Trophoblast cell (in vitro differentiated cells and primary cell): Measurements from ENCODE around the gene ZSWIM7.
A peak's percentile ranks its signal among the peaks of the same experiment; 100 is the strongest.

ENCODE experiments used
- DNase-seq, 2 donors: peaks; one replicate each; pipeline ENCODE4 v3.0.0-alpha.2; 2016
- H2AFZ ChIP-seq: 2 replicates; pipeline ENCODE4 v1.6.1; 2013; ENCODE audit warnings: low read length, moderate library complexity, mild to moderate bottlenecking; ENCODE audit not compliant: insufficient read depth, poor library complexity
- H2AK5ac ChIP-seq: 2 replicates; pipeline ENCODE4 v1.6.1; 2013; ENCODE audit warnings: mild to moderate bottlenecking, low read length
- H2BK120ac ChIP-seq: 2 replicates; pipeline ENCODE4 v1.6.1; 2013; ENCODE audit warnings: low read length, mild to moderate bottlenecking, moderate library complexity; ENCODE audit not compliant: insufficient read depth, poor library complexity
- H2BK12ac ChIP-seq: 2 replicates; pipeline ENCODE4 v1.6.1; 2013; ENCODE audit warnings: mild to moderate bottlenecking, low read length, moderate library complexity
- H2BK5ac ChIP-seq: 2 replicates; pipeline ENCODE4 v1.6.1; 2013; ENCODE audit warnings: low read length, low read depth, moderate library complexity, mild to moderate bottlenecking; ENCODE audit not compliant: poor library complexity
- H3K14ac ChIP-seq: 2 replicates; pipeline ENCODE4 v1.6.1; 2013; ENCODE audit warnings: mild to moderate bottlenecking, low read length
- H3K18ac ChIP-seq: 2 replicates; pipeline ENCODE4 v1.6.1; 2013; ENCODE audit warnings: mild to moderate bottlenecking, low read length
- H3K23ac ChIP-seq: 2 replicates; pipeline ENCODE4 v1.6.1; 2013; ENCODE audit warnings: low read length
- H3K27ac ChIP-seq: 2 replicates; pipeline ENCODE4 v1.5.1; 2013; ENCODE audit warnings: low read depth, mild to moderate bottlenecking, inconsistent platforms, low read length, moderate library complexity
- H3K27me3 ChIP-seq: 2 replicates; pipeline ENCODE4 v1.6.1; 2013; ENCODE audit warnings: inconsistent platforms, mild to moderate bottlenecking, low read length, moderate library complexity; ENCODE audit not compliant: insufficient read depth
- H3K36me3 ChIP-seq, 2 experiments: 1 replicate in 1 of 2; 2 replicates in 1 of 2; pipeline ENCODE4 v1.6.1; 2013; ENCODE audit warnings: low read length in 2 of 2, mild to moderate bottlenecking in 2 of 2, moderate library complexity in 1 of 2; ENCODE audit not compliant: insufficient read depth in 2 of 2, control insufficient read depth in 1 of 2
- H3K4ac ChIP-seq: 2 replicates; pipeline ENCODE4 v1.6.1; 2013; ENCODE audit warnings: low read depth, mild to moderate bottlenecking, low read length, moderate library complexity
- H3K4me1 ChIP-seq, 2 experiments: 1 replicate in 1 of 2; 2 replicates in 1 of 2; pipeline ENCODE4 v1.6.1; 2013; ENCODE audit warnings: low read length in 2 of 2, mild to moderate bottlenecking in 2 of 2, moderate library complexity in 1 of 2; ENCODE audit not compliant: insufficient read depth in 2 of 2, control insufficient read depth in 1 of 2
- H3K4me2 ChIP-seq: 2 replicates; pipeline ENCODE4 v1.6.1; 2013; ENCODE audit warnings: inconsistent platforms, mild to moderate bottlenecking, low read length, moderate library complexity
- H3K4me3 ChIP-seq: 2 replicates; pipeline ENCODE4 v1.5.1; 2013; ENCODE audit warnings: mild to moderate bottlenecking, low read depth, low read length, inconsistent platforms
- H3K79me1 ChIP-seq: one replicate; pipeline ENCODE4 v1.6.1; 2013; ENCODE audit warnings: low read length
- H3K79me2 ChIP-seq: 2 replicates; pipeline ENCODE4 v1.6.1; 2013; ENCODE audit warnings: low read length, mild to moderate bottlenecking; ENCODE audit not compliant: control insufficient read depth, insufficient read depth, poor library complexity
- H3K9ac ChIP-seq: 2 replicates; pipeline ENCODE4 v1.6.1; 2013; ENCODE audit warnings: mild to moderate bottlenecking, low read length
- H3K9me3 ChIP-seq: 2 replicates; pipeline ENCODE4 v1.6.1; 2013; ENCODE audit warnings: low read depth, mild to moderate bottlenecking, control low read depth, inconsistent platforms, low read length; ENCODE audit not compliant: insufficient read depth
- H4K12ac ChIP-seq: 2 replicates; pipeline ENCODE4 v1.6.1; 2013; ENCODE audit warnings: low read depth, mild to moderate bottlenecking, low read length, moderate library complexity
- H4K8ac ChIP-seq: 2 replicates; pipeline ENCODE4 v1.6.1; 2013; ENCODE audit warnings: low read depth, mild to moderate bottlenecking, low read length, moderate library complexity
- H4K91ac ChIP-seq: one replicate; pipeline ENCODE4 v1.6.1; 2013; ENCODE audit warnings: low read depth, mild to moderate bottlenecking, low read length, moderate library complexity
- WGBS: extraction: QIAGEN DNeasy Blood & Tissue Kit; methylation state at CpG from one replicate; pipeline ENCODE4 v1.1.7; 2013; ENCODE audit warnings: missing lambda C conversion rate; ENCODE audit not compliant: insufficient read length, insufficient coverage; ENCODE audit errors: extremely low coverage; 5-methylcytosine and 5-hydroxymethylcytosine counted together

The ZSWIM7 gene

DNA sequence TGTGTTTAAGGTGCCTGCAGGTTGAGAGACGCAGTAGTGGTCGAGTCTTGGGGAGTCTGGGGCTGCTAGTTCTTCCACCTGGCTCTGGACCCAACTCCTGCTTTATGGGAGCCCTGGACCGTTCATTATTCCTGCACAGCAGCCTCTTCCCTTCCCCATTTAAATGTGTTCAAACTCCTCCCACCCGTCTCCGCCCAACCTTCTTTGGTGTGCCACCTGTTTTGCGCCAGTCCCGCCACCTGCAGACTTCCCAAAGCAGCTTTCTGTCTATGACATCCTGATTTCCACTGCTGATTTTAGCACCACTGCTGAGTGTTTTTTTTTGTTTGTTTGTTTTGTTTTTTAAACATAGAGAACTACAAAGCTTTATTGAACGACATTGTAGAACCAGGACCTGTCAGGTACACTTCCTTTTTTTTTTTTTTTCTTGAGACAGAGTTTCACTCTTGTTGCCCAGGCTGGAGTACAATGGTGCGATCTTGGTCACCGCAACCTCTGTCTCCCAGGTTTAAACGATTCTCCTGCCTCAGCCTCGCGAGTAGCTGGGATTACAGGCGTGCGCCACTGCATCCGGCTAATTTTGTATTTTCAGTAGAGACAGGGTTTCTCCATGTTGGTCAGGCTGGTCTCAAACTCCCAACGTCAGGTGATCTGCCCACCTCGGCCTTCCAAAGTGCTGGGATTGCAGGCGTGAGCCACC is 41.7 kb downstream of the ZSWIM7 start:
- no peaks in the 10 kb centered on the region for H3K79me2 ChIP-seq
- no peak overlapping the region for H2BK5ac ChIP-seq
- WGBS = no CpG with 5 or more reads among the region's 19 CpGs
- no peak overlapping the region for H2AFZ ChIP-seq
- H3K9ac ChIP-seq = no peak overlapping the region
- no peak overlapping the region for H2BK12ac ChIP-seq
- no peak overlapping the region for H3K18ac ChIP-seq
- H3K4me1 ChIP-seq = peaks cover 2% of the 10 kb centered on the region in 2 experiments
- H3K27ac ChIP-seq = no peak overlapping the region
- no peaks in the 10 kb centered on the region for H3K36me3 ChIP-seq
- H3K4me2 ChIP-seq = no peak overlapping the region
- no peak for DNase-seq
- no peak overlapping the region for H3K14ac ChIP-seq
- H4K8ac ChIP-seq = no peak overlapping the region
- no peak overlapping the region for H3K4me3 ChIP-seq
- no peaks in the 10 kb centered on the region for H3K79me1 ChIP-seq
- no peak overlapping the region for H3K4ac ChIP-seq
- no peak overlapping the region for H2BK120ac ChIP-seq
- no peaks in the 10 kb centered on the region for H3K9me3 ChIP-seq
- H3K23ac ChIP-seq = no peak overlapping the region
- H4K12ac ChIP-seq = no peak overlapping the region
- no peaks in the 10 kb centered on the region for H3K27me3 ChIP-seq
- H4K91ac ChIP-seq = no peak overlapping the region
- H2AK5ac ChIP-seq = no peak overlapping the region

DNA sequence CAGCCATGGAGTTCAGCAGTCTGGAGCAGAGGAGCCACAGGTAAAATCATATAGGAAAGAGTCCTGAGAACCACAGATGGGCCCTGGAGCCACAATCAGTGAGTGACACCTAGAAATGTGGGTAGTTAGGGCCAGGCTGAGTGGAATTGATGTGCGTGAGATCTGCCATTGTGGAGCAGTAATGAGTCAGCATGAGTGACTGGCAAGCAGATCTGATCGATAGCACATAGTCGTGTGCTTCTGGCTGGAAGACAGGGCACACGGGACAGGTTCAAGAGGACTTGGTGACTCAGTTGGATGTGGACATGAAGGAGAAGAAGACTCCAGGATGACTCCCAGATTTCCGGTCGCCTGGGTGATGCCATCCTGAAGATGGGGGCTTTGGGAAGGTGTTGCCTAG is 42.3 kb downstream of the ZSWIM7 start:
- Histone ChIP-seq H2AK5ac (peak overlapping the region; percentile 11), H4K8ac (no peak overlapping the region), H4K91ac (no peak overlapping the region), H2AFZ (no peak overlapping the region), H3K4ac (no peak overlapping the region), H3K36me3 (no peaks in the 10 kb centered on the region), H3K27me3 (no peaks in the 10 kb centered on the region), H3K23ac (no peak overlapping the region), H2BK5ac (no peak overlapping the region), H3K4me3 (no peak overlapping the region), H3K9me3 (no peaks in the 10 kb centered on the region), H3K4me1 (peaks cover 2% of the 10 kb centered on the region in 2 experiments), H2BK12ac (no peak overlapping the region), H3K79me2 (no peaks in the 10 kb centered on the region), H4K12ac (no peak overlapping the region), H3K14ac (no peak overlapping the region), H3K4me2 (no peak overlapping the region), H3K27ac (no peak overlapping the region), H3K79me1 (no peaks in the 10 kb centered on the region), H2BK120ac (no peak overlapping the region), H3K18ac (no peak overlapping the region), H3K9ac (no peak overlapping the region)
- no CpG with 5 or more reads among the region's 6 CpGs for WGBS
- DNase-seq = peak in 1 of 2 donors; percentile 33

DNA sequence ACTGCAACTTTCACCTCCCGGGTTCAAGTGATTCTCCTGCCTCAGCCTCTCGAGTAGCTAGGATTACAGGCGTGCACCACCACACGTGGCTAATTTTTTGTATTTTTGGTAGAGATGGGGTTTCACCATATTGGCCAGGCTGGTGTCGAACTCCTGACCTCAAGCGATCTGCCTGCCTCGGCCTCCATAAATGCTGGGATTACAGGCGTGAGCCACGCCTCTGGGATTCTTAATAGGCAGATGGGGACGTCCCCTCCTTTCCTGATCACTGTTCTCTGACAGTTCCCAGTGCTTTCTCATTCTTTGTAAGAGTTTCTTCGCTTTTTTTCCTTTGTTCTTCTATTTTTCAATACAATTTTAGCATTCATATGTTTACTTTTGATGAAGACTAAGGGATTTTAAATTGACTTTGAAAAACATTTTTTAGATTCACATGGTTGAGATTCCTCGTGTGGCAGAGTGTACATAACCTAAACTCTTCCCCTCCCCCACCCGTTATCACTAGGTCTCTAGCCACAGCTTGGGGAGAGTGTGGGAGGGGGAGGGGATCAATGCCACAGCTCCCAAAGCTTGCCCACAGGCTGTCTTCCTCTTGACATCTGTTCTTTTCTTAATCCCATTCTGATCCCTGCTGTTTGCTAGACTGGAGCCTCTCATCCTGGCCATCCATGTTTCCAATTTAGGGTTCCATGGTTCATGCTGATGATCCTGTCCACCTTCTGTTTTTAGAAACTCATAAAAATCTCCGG is 43.5 kb downstream of the ZSWIM7 start:
- H3K4ac ChIP-seq = no peak overlapping the region
- H3K9me3 ChIP-seq = peaks cover 3% of the 10 kb centered on the region
- H3K9ac ChIP-seq = no peak overlapping the region
- H3K14ac ChIP-seq = no peak overlapping the region
- no peaks in the 10 kb centered on the region for H3K27me3 ChIP-seq
- no peaks in the 10 kb centered on the region for H3K79me2 ChIP-seq
- H4K91ac ChIP-seq = no peak overlapping the region
- no peak overlapping the region for H4K12ac ChIP-seq
- no peak overlapping the region for H2AFZ ChIP-seq
- peaks cover 2% of the 10 kb centered on the region in 2 experiments for H3K4me1 ChIP-seq
- WGBS = no CpG with 5 or more reads among the region's 14 CpGs
- H3K23ac ChIP-seq = no peak overlapping the region
- H3K79me1 ChIP-seq = no peaks in the 10 kb centered on the region
- H3K27ac ChIP-seq = no peak overlapping the region
- no peak overlapping the region for H4K8ac ChIP-seq
- H3K18ac ChIP-seq = no peak overlapping the region
- H2BK120ac ChIP-seq = no peak overlapping the region
- H2AK5ac ChIP-seq = no peak overlapping the region
- H2BK12ac ChIP-seq = no peak overlapping the region
- DNase-seq = no peak
- H2BK5ac ChIP-seq = no peak overlapping the region
- no peak overlapping the region for H3K4me2 ChIP-seq
- no peak overlapping the region for H3K4me3 ChIP-seq
- no peaks in the 10 kb centered on the region for H3K36me3 ChIP-seq

DNA sequence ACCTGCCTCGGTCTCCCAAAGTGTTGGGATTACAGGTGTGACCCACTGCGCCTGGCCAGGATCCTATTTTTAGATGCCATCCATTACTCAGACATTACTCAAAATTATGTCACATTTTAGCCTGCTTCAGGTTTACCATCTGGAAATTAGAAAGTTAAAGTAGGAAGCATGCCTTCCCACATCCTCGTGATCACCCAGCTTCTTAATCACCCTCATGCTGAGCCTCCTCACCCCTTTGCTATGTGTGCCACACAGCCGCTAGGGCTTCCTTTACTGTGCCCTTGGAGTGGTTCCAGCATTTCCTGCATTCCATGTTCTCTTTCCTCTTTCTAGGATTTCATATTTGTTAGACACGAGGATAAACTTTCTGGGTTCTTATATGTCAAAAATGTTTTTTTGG is 45.3 kb downstream of the ZSWIM7 start:
- no peaks in the 10 kb centered on the region for H3K79me2 ChIP-seq
- H2BK12ac ChIP-seq = no peak overlapping the region
- no peaks in the 10 kb centered on the region for H3K79me1 ChIP-seq
- no peak overlapping the region for H3K14ac ChIP-seq
- H3K36me3 ChIP-seq = peaks cover 5 to 8% of the 10 kb centered on the region in 2 experiments
- H3K4me2 ChIP-seq = no peak overlapping the region
- no peaks in the 10 kb centered on the region for H3K27me3 ChIP-seq
- H2AK5ac ChIP-seq = no peak overlapping the region
- H2BK120ac ChIP-seq = no peak overlapping the region
- no peak overlapping the region for H3K18ac ChIP-seq
- no peak overlapping the region for H3K23ac ChIP-seq
- no peak overlapping the region for H3K9ac ChIP-seq
- no peak overlapping the region for H3K4ac ChIP-seq
- H4K8ac ChIP-seq = no peak overlapping the region
- no peak overlapping the region for H2BK5ac ChIP-seq
- H3K9me3 ChIP-seq = peaks cover 3% of the 10 kb centered on the region
- no peak overlapping the region for H3K27ac ChIP-seq
- H4K12ac ChIP-seq = no peak overlapping the region
- no peak overlapping the region for H3K4me3 ChIP-seq
- H4K91ac ChIP-seq = no peak overlapping the region
- WGBS = no CpG with 5 or more reads among the region's 5 CpGs
- peak; percentile 93 to 95 for DNase-seq
- H2AFZ ChIP-seq = no peak overlapping the region
- peaks cover 2% of the 10 kb centered on the region in 2 experiments for H3K4me1 ChIP-seq
